NCI-H1417 treated with DMSO at 0.1 percent for 48 hours (cell line): ENCODE data around the gene RBM33.
"Not testable (repeated sequence)": the region's sequence is repeated elsewhere in the genome, so short reads cannot be mapped to it uniquely, and the experiment has no call there.

ENCODE experiments used
- DNase-seq: peaks from one replicate; lab custom pipeline; 2025; lab: John Stamatoyannopoulos, UW

Gene RBM33

GRCh38 chr7:155809332-155809946, 165.0 kb downstream of the RBM33 start:
- DNase-seq, result no peak

- no peak for DNase-seq
Measured at GRCh38 chr7:155809947-155810769, 165.7 kb downstream of the RBM33 start.

GRCh38 chr7:155810770-155811559, 166.5 kb downstream of the RBM33 start:
- no peak for DNase-seq

- no peak for DNase-seq
Measured at GRCh38 chr7:155811560-155811894, 167.1 kb downstream of the RBM33 start.

GRCh38 chr7:155811895-155812761, 167.7 kb downstream of the RBM33 start, which contains the start of gene SHH:
SHH (minus strand) TSS chr7:155812463; CDS start chr7:155812122, 341 bp downstream.
- DNase-seq, result no peak

- no peak for DNase-seq
Measured at GRCh38 chr7:155813125-155813524, 168.7 kb downstream of the RBM33 start.

GRCh38 chr7:155813546-155814315, 169.3 kb downstream of the RBM33 start:
- DNase-seq, result no peak

GRCh38 chr7:155814316-155815276, 170.1 kb downstream of the RBM33 start:
- DNase-seq, result no peak

GRCh38 chr7:155815332-155816191, 171.1 kb downstream of the RBM33 start:
- no peak for DNase-seq

GRCh38 chr7:155816192-155816508, 171.7 kb downstream of the RBM33 start:
- DNase-seq, result no peak

GRCh38 chr7:155816996-155817395, 172.5 kb downstream of the RBM33 start:
- no peak for DNase-seq

- not testable (repeated sequence) for DNase-seq
Measured at GRCh38 chr7:155817515-155817914, 173.1 kb downstream of the RBM33 start.

GRCh38 chr7:155818154-155818819, 173.8 kb downstream of the RBM33 start:
- DNase-seq, result no peak

- no peak for DNase-seq
Measured at GRCh38 chr7:155818820-155819168, 174.3 kb downstream of the RBM33 start.

GRCh38 chr7:155819186-155819585, 174.7 kb downstream of the RBM33 start:
- DNase-seq, result no peak

GRCh38 chr7:155820246-155820645, 175.8 kb downstream of the RBM33 start:
- no peak for DNase-seq

- no peak for DNase-seq
Measured at GRCh38 chr7:155820788-155821187, 176.3 kb downstream of the RBM33 start.

GRCh38 chr7:155821851-155822250, 177.4 kb downstream of the RBM33 start:
- DNase-seq, result no peak
